ENCODE measurements around the gene SLC4A2. TPM values are rescaled to one million over a fixed set of nuclear protein-coding genes. Genes with fewer than 3 reads are reported as not detected.

SLC4A2 gene
- total RNA-seq, 1 experiment from 2014 or later: 82.9 TPM

DNA sequence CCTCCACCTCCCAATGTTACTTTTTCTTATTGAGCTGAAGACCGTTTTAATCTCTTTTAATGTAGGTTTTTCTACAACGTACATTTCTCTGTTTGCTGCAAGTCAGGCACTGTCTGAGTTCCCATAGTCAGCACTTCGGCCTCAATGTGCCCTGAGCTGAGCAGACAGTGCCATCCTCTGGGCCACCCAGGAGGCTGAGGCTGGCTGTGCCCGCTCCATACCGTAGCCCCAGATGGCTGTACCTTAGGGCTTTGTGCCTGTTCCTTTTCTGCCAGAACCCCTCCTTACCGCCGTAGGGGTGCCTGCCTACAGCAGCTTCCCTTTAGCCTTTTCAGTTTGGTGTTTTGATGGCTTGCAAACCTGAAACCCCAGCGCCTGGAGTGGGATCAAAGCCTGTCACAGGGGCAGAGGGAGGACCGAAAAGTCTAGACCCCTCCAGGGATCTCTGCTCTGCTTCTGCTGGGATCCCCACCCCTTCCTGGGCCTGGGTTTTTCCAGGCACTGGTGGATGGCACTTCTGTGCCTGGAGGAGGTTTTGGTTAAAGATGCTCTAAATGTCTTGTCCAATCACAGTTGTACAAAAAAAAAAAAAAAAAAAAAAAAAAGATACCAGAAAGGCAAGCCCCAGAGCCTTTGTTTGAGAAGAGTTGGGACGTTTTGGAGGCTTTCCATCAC is 35.9 kb downstream of the SLC4A2 start:
- DNase-seq (ENCODE audit: low spot score): no peak

DNA sequence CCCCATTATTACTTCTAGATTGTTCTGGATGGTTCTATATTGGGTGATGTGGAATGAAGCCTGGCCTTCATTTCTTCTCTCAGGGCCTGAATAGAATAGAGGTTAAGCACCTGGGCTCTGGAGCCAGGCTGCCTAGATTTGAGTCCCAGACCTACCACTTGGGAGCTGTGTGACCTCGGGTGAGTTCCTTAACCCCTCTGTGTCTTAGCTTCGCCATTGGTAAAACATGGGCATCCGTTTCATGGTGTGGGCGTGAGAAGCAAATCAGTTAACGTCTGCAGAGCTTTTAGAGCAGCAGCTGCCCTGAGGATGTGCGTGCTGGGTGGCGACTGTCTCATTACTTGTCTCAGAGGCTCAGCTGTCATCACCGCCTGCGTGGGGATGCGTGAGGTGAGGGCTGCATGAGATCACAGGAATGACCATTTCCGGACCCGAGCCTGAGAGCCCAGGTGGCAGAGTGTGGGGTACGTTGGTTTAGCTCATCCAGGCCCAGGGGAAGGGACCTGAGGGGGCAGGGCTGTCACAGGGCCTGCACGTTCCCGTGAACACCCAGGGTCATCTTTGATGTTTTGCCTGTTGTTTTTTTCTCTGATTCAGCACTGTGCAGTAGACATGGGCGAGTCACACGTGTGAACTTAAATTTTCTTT is 36.6 kb downstream of the SLC4A2 start:
- no peak for DNase-seq (ENCODE audit: low spot score)

DNA sequence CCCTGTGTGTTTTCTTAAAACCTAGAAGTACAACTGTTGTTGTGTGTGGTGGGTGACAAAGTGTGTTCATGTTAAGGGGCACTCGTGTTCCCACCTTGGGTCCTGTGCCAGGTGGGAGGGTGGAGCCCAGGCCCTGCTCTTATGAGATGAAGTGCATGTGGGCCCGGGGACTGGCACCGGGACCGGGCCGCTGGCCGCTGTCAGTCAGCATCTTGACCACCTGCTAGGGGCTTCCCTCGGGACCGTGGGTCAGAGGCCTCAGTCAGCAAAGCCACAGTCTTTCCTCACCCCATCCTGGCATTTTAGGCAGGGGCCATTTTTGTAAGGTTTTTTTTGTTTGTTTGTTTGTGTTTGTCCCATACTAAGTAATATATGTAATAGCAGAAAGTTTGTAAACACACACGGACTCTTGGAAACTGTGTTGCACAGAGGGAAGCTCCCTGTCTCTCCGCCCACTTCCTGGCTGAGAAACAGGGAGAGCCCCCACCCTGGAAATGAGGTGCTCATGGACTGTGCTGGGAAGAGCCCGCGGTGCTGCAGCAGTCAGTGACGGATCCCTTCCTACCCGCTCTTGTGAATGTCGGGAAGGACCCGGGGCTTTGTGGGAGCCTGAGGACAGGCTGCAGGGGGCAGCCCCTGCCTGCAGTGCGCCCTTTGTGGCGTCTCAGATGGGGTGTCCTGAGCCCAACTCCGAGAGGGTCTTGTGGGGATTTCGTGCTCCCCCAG is 40.3 kb downstream of the SLC4A2 start:
- no peak for DNase-seq (ENCODE audit: low spot score)

DNA sequence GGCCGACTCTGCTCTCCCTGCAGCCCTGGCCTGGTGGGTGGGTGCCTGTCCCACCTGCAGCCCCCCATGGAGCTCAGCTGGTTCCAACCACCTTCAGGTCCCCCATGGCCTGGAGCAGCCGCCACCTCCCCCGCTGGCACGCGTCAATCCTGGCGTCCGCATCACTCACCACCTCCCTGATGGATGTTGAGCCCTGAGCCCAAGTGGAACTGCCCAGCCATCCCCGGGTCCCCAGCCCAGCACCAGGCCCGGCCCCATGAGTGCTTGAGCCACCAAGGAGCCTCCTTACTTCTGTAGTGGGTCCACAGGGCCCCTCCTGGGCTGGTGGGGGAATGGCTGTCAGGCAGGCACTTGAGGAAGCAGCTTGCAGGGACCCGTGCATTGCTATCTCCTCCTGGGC is 41.5 kb downstream of the SLC4A2 start:
- DNase-seq (ENCODE audit: low spot score): no peak

DNA sequence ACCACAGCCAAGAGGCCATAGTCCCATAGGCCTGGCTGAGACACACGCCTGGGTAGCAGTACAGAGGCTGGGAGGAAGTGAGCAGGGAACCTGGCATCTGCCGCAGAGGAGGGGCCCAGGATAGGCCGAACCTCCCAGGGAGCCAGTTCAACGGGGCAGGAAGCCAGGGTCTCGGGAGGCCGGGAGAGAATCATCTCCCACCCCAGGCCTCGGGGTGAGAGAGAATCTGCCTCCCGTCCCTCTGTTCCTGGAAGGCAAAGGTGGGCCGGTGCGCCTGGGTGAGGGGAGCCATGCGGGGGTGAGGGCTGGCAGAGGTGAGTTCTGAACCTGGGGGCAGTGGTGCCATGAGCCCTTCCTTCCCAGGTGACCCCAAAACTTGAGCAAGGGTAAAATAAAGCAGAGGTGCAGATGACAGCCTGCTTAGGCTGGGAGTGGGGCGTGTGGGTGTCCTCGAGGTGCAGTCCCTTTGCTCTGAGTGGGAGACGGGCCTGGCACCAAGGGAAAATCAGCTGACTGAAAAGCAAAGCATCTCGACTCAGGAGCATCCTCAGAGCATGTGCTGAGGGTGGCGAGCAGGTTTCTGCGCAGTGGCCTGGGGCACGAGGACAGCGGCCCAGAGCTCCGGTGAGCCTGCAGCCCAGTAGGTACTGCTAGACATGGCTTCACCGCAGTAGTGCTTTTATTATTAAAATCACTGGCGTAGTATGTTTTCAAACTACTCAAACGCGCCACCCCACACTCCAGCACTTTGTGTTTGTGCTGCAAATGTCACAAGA is 42.4 kb downstream of the SLC4A2 start:
- no peak for DNase-seq (ENCODE audit: low spot score)

DNA sequence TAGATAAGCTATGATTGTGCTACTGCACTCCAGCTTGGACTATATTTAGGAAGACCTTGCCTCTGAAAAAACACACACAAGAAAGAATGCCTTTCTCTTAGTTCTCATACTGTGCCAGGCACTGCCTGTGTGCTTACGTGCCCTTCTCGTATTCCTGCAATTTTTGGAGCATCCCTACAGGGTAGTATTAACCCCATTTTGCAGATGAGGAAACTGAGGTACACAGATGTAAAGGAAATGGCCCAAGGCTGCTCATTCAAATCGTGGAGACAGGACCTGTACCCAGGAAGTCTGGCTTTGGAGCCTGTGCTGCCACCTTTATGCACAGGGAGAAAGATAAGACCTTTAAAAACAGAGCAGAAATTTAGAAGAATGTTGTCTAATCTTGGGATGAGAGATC is 43.6 kb downstream of the SLC4A2 start:
- no peak for DNase-seq (ENCODE audit: low spot score)

DNA sequence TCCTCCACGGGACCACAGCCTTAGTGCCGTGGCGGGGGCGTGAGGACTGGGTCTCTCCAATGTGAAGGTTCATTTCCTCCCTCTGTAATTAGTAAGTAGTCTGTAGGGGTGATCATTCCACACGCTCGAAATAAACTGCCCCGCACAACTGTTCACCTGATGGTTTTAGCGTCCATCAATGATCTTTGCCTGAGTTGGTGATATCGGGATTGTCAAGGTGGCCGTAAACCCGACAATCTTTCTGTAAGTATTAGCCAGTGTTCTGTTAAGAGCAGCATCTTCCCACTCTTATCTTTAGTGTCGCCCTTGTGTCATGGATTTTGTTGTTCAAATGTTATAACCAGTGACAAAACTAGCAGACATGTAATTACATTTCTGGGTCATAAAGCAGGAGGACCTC is 44.6 kb downstream of the SLC4A2 start:
- DNase-seq (ENCODE audit: low spot score): no peak

DNA sequence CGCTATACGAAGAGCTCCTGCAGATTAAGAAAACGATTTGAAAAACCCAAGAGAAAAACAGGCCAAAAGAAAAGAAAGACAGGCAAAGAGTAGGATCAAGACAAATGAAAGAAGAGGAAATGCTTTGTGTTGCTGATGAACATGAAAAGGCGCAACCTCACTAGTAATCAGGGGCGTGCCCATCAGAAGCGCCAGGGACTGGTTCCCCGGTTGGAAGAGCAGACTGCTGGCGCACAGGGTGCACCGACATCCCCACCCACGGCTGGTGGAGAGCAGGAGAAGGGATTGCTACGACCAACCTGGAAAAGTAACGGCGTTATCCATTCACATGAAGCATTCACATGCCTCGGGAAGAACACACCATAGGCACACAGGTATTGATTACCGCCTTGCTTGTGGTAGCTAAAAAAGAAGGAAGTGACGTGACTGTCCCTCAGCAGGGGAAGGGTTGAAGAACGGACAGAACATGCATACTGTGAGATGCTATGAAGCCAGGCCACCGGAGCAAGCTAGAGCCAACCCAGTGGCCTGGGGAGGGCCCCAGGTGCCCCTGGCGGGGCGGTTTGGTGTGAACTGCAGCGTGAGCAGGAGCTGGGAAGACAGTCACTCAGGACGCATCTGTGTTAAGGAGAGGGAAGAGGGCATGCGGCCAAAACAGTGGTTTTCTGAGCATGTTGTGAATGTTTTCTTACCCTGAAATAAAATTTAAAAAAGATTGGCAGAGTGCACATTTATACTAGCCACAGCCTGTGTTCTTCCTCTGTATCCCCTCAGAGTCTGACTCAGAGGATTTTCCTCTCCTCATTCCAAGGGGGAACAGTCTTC is 45.2 kb downstream of the SLC4A2 start:
- no peak for DNase-seq (ENCODE audit: low spot score)

DNA sequence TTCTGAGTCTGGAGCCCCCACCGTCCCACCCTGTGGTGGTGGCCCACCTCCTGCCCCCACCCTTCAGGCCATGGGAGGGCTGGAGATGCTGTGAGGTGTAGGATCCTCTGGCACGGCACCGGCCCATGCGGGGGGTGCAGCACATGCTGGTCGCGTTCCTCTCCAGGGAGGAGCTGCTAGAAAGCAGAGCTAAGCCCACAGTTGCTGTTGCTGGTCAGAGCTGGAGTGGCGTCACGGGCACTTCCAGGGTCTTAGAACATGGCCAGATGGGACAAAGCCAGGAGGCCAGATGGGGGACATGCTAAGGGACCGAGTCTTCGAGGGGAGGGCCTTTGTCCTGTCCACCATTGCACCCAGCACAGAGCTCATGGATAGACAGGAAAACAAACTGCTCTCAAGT is 48.5 kb downstream of the SLC4A2 start:
- DNase-seq (ENCODE audit: low spot score): no peak

DNA sequence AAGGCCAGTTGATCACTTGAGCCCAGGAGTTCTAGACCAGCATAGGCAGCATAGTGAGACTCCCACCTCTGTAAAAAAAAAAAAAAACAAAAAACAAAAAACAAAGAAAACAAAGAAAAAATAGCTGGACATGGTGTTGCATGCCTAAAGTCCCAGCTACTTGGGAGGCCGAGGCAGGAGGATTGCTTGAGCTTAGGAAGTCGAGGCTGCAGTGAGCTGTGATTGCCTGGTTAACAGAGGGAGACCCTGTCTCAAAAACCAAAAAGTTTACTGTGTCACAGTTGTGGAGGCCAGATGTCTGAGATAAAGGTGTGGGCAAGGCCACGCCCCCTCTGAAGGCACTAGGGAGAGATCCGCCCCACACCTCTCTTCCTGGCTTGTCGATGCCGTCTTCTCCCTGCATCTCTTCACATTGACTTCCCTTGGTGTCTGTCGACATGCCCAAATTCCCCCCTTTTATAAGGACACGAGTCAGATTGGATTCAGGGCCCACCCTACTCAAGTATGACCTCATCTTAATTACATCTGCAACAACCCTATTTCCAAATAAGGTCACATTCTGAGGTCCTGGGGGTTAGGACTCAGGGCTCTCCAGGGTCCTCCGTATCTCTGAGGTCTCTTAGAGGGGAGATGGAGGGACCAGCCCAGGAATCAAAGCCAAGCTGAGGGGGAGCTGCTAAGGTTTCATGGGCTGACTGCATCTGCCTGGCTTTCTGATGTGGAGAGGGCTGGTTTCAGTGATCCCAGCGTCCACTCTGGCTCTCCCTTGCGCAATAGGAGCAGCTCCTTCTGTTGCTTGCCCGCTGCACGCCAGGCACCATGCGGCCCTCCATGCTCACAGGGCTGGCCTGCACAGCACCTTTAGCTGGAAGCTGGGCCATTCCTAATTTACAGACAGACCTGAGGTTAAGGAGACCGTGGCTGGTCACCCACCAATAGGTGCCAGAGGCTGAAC is 50.0 kb downstream of the SLC4A2 start:
- no peak for DNase-seq (ENCODE audit: low spot score)

DNA sequence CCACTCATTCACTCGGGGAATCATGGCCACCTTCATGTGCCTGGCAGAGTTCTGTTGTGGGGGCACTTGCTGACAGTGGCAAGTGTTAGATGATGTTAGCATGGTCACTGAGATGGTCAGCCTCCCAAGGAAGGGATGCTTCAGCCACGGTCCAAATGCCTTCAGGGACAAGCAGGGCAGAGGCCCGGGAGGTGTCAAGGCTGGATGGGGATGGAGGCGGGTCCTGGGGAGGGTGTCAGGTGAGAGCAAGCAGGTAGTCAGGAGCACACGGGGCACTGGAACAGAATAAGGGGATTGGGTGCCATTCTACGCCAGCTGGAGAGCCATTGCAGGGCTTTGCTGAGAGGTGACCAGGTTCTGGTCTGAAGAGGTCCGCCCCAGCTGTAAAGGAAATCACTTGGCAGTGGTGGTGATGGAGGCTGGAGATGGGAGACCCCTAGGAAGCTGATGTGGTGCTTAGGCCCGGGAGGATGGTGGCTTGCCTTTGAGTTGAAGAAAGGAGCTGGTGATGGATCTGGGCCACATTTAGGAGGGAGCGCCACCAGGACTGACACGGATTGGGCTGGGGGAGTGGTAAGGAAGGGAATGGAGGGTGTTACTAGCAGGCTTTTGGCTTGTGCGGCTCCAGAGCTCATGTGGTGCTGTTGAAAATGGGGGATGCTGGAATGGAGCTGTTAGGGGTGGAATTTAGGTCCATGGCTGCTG is 51.0 kb downstream of the SLC4A2 start:
- DNase-seq (ENCODE audit: low spot score): no peak

DNA sequence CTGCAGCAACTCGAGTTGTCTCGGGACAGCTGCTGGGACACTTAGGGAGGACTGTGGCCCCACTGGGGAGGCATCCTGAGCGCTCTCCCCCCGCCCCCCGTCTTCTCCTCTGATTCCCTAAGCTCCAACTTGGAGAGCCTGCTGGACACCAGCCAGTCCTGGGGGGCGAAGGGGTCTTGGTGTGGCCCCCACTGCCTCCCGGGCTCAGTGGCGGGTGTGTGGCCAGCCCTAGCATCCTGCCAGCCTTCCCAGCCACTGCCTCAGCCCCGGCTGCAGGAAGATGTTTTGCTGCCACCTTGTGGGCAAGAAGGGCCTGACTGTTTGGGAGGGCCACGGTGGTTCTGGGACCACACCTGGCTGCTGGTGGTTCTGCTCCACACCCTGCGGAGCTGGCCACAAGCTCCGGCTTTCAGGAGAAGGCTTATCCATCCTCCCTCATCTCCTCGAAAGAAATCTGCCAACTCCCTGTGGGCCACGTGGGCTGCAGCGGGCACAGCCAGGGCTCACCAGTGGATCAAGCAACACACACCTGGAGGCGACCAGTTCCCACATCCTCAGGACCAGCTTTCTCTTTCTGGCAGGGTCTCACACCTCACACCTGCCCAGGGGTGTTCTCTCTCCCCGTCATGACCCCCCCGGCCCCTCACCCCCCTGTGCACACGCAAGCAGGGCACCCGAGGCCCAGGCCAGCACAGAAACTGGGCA is 51.7 kb downstream of the SLC4A2 start:
- peak; percentile 69 for DNase-seq (ENCODE audit: low spot score)

DNA sequence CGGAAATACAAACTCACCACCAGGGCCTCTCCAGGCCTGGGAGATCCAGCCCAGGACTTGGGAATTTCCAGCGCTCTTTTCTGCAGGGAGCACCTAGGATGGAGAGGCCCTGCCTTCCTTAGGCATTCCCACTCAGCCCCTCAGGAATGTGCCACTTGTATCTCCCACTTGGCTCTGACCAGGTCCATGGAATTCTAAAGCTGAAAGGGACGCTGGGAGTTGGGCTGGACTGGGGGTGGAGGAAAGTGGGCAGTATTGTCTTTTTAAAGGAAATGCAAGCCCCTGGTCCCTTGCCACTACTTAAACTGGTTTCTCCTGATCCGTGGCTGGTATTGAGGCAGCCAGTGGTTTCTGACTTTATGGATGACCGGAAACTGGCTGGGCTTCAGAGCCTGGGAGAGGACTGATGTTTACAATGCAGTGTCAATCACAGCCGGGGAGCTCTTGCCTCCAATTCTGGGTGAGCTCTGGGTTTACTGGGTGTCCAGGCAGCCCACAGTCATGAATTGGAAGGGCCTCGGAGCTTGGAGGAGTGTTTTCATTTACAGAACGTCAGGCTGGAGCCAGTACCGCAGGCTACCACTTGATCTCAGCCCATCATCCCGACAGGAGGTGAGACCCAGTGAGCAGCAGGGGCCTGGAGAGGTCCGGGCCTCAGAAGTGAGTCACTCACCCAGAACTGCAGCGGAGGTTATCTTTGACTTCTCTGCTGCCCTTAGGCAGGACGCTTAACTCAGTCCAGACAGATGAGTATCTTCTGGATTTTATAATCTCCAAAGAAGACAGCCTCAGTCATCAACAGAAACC is 54.2 kb downstream of the SLC4A2 start:
- DNase-seq (ENCODE audit: low spot score): peak; percentile 48

DNA sequence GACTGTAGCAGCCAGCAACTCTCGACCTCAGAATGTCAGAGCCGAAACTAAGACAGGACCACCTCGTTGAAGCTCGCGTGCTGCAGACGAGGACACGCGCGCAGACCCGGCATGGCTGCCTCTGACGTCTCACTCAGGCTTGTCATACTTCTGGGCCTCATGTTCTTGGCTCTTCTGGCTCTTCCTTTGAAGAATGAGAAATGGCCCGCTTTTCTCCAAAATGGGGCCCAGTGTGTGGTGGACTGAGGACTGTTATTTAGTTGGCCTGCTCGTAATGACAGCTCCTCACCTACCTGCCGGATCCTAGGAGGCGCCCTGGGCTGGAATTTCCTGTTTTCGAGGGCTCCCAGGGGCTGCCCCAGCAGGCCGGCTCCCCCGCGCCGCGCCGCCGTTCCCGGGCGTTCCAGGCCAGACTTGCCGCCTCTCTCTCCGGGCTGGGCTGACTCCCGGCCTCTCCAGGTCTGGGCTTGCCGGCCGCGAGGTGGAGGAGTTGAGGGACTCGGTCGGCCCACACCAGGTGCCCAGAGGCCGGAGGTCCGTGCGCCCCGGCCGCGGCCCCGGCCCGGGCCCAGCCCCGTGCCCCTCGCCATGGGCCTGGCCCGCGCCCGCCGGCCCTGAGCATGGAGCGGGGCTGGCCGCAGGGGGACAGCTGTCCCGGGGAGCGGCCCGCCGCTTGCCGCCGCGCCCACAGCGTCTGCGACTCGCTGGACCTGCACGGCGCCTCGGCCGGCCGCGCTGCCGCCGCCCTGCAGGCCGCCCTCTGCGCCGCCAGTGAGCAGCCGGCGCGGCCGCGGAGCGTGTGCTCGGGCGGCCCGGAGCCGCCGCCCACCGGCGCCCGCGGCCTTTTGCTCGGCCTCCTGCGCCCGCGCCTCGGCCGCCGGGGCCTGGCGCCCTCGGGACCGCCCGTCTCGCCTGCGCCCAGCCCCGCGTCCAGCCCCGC is 55.0 kb downstream of the SLC4A2 start:
- no peak for DNase-seq (ENCODE audit: low spot score)

DNA sequence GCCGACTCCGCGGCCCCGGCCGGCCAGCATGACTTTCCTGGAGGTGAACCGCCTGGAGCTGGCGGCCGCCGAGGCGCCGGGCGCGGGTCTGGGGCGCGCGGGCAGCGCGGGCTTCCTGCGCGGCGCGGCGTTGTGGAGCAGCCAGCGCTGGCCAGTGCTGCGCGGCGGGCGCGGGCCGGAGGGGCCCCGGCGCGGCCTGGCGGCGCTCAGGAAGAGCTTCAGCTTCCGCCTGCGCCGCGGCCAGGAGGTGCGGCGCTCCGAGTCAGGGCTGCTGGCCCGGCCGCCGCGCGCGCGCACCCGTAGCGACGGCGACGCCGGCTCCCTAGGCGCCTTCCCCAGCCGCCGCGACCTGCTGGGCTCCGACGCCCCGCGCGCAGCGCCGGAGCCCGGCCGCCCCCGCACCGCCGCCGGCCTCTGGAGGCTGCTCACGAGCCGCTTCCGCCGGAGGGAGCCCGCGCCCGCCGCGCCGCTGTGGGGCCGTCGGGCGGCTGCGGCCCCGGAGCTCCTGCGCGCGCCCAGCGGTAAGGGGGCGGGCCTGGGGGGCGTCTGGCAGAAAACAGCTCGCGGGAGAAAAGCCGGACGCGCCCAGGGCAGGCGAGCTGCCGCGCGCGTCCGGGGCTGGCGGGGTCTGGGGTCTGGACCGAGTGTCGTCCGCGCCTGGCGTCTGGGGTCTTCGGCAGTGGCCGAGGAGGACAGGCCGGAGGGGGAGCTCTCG is 55.9 kb downstream of the SLC4A2 start:
- no peak for DNase-seq (ENCODE audit: low spot score)

DNA sequence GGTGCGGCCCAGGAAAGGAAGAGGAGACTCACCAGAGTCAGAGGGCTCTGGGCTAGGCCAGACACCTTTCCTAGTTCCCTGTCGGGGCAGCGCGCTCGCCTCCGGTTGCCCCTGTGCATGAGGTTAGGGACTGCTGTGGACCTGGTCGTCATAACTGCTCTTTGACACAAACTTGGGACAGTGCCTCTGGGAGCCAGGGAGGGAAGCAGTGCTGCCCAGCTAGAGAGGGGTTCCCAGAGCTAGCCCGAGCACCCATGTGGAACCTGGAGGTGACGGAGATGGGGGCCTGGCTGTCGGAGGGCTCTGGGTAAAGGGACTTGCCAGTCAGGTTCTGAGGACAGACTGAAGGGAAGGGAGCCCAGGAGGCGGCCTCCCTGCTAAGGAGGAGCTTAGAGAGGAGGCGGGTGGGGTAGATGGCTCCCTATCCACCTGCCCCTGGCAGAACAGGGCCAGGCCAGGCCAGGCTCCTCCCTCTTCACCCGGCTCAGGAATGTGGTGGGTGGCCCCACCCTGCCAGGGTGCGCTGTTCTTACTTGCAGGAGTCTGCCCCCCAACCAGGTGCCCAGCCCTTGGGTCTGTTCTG is 56.5 kb downstream of the SLC4A2 start:
- no peak for DNase-seq (ENCODE audit: low spot score)

Data from H4 (cell line).